ENCODE measurements around the gene RPAP2.

DNA sequence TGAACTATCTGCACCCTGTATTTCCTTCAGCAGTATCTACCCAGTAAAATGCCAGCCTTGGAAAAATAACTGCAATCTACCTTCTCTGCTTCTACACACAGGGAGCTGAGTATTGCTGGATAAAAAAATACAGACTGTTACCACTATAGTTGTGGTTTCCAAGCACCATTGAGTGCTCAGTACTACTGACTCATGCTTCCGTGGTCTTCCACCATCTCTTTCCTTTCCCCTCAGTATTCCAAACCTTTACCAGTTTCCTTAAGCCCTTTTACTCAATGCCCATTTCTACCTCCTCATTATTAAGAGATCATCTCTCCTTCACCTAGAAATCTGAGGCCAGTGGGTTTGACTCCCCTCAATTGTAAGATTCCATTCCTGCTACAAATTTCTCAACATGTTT is 23.9 kb upstream of the RPAP2 start:
- TF ChIP-seq EZH2phosphoT487 (IDR thresholded peaks at IDR 0.05; ENCODE audit: borderline replicate concordance, low read depth, low read length), result no peak
- TF ChIP-seq CTCF (conservative IDR thresholded peaks at IDR 0.05; ENCODE audit: low read length), result no peak
